Liver (tissue), 3 donors: Measurements from ENCODE around the gene ATAD1.
A peak's percentile ranks its signal among the peaks of the same experiment; 100 is the strongest.
"Not testable (repeated sequence)": the region's sequence is repeated elsewhere in the genome, so short reads cannot be mapped to it uniquely, and the experiment has no call there.

ENCODE experiments used
- ATF3 ChIP-seq: IDR thresholded peaks from 2 replicates; pipeline ENCODE4 v1.6.1; 2016; ENCODE audit warnings: antibody characterized with exemption
- EGR1 ChIP-seq, 2 donors: IDR thresholded peaks; 2 replicates each; pipeline ENCODE4 v1.6.1; 2016 to 2018; ENCODE audit warnings: antibody characterized with exemption in 2 of 2, low read depth in 2 of 2
- FOXA1 ChIP-seq: IDR thresholded peaks from 2 replicates; pipeline ENCODE4 v1.6.1; 2016; ENCODE audit warnings: antibody characterized with exemption
- GABPA ChIP-seq, 2 donors: IDR thresholded peaks in 1 of 2; conservative IDR thresholded peaks in 1 of 2; 2 replicates each; pipeline ENCODE4 v1.6.1; 2016; ENCODE audit warnings: antibody characterized with exemption in 2 of 2, mild to moderate bottlenecking in 1 of 2, moderate library complexity in 1 of 2
- JUND ChIP-seq, 2 donors: IDR thresholded peaks; 2 replicates each; pipeline ENCODE4 v1.6.1; 2016; ENCODE audit warnings: antibody characterized with exemption in 2 of 2
- RAD21 ChIP-seq, 2 donors: IDR thresholded peaks; 2 replicates each; pipeline ENCODE4 v1.6.1; 2016; ENCODE audit warnings: antibody characterized with exemption in 2 of 2, mild to moderate bottlenecking in 2 of 2
- REST ChIP-seq: IDR thresholded peaks from 2 replicates; pipeline ENCODE4 v1.6.1; 2016; ENCODE audit warnings: antibody characterized with exemption, mild to moderate bottlenecking
- RXRA ChIP-seq, 2 donors: IDR thresholded peaks; 2 replicates each; pipeline ENCODE4 v1.6.1; 2017 to 2018; ENCODE audit warnings: antibody characterized with exemption in 2 of 2, mild to moderate bottlenecking in 1 of 2
- SP1 ChIP-seq: IDR thresholded peaks from 2 replicates; pipeline ENCODE4 v1.6.1; 2018; ENCODE audit warnings: antibody characterized with exemption, mild to moderate bottlenecking
- TAF1 ChIP-seq: conservative IDR thresholded peaks from 2 replicates; pipeline ENCODE4 v1.6.1; 2016; ENCODE audit warnings: antibody characterized with exemption, mild to moderate bottlenecking
- YY1 ChIP-seq: IDR thresholded peaks from 2 replicates; pipeline ENCODE4 v1.6.1; 2016; ENCODE audit warnings: antibody characterized with exemption, mild to moderate bottlenecking
- TF ChIP-seq, protein P1 (sequence below): fragments of 150-350 bp; IDR thresholded peaks from 2 replicates; pipeline ENCODE4 v1.5.1; 2017; ENCODE audit warnings: improper control_type of control experiment, low read depth, low read length; ENCODE audit not compliant: missing input control
- TF ChIP-seq, protein P2 (sequence below): IDR thresholded peaks from 2 replicates; pipeline ENCODE4 v1.6.1; 2016; ENCODE audit warnings: antibody characterized with exemption
- TF ChIP-seq, protein P3 (sequence below): IDR thresholded peaks from 2 replicates; pipeline ENCODE4 v1.6.1; 2016; ENCODE audit warnings: antibody characterized with exemption
- donor health status: healthy.
- donor health status: healthy.

DNA sequence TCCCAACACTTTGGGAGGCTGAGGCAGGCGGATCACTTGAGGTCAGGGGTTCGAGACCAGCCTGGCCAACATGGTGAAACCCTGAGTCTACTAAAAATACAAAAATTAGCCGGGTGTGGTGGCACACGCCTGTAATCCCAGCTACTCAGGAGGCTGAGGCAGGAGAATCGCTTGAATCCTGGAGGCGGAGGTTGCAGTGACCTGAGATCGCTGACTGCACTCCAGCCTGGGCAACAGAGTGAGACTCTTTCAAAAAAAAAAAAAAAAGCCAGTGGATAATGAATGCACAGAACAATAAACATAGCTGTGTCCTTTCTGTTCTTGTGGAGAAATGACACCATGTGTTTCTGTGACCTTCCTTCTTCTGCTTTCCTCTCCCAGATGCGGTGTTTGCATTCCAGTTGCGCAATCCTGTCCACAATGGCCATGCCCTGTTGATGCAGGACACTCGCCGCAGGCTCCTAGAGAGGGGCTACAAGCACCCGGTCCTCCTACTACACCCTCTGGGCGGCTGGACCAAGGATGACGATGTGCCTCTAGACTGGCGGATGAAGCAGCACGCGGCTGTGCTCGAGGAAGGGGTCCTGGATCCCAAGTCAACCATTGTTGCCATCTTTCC, 74.9 kb downstream of the ATAD1 start:
- not testable (repeated sequence) for TF ChIP-seq RAD21 (IDR thresholded peaks at IDR 0.05); TAF1; JUND (IDR thresholded peaks at IDR 0.05); REST; SP1; ATF3; EGR1 (IDR thresholded peaks at IDR 0.05; ENCODE audit: low read depth in 2 of 2); GABPA (IDR thresholded peaks at IDR 0.05 in 1 of 2, conservative IDR thresholded peaks at IDR 0.05 in 1 of 2); FOXA1
- TF ChIP-seq, protein P1, sequence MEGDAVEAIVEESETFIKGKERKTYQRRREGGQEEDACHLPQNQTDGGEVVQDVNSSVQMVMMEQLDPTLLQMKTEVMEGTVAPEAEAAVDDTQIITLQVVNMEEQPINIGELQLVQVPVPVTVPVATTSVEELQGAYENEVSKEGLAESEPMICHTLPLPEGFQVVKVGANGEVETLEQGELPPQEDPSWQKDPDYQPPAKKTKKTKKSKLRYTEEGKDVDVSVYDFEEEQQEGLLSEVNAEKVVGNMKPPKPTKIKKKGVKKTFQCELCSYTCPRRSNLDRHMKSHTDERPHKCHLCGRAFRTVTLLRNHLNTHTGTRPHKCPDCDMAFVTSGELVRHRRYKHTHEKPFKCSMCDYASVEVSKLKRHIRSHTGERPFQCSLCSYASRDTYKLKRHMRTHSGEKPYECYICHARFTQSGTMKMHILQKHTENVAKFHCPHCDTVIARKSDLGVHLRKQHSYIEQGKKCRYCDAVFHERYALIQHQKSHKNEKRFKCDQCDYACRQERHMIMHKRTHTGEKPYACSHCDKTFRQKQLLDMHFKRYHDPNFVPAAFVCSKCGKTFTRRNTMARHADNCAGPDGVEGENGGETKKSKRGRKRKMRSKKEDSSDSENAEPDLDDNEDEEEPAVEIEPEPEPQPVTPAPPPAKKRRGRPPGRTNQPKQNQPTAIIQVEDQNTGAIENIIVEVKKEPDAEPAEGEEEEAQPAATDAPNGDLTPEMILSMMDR, result not testable (repeated sequence)
- TF ChIP-seq RXRA (IDR thresholded peaks at IDR 0.05) (peak in 1 of 2 donors; percentile 40), YY1 (peak; percentile 32)
- TF ChIP-seq, protein P2, sequence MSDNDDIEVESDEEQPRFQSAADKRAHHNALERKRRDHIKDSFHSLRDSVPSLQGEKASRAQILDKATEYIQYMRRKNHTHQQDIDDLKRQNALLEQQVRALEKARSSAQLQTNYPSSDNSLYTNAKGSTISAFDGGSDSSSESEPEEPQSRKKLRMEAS, result not testable (repeated sequence)
- TF ChIP-seq, protein P3, sequence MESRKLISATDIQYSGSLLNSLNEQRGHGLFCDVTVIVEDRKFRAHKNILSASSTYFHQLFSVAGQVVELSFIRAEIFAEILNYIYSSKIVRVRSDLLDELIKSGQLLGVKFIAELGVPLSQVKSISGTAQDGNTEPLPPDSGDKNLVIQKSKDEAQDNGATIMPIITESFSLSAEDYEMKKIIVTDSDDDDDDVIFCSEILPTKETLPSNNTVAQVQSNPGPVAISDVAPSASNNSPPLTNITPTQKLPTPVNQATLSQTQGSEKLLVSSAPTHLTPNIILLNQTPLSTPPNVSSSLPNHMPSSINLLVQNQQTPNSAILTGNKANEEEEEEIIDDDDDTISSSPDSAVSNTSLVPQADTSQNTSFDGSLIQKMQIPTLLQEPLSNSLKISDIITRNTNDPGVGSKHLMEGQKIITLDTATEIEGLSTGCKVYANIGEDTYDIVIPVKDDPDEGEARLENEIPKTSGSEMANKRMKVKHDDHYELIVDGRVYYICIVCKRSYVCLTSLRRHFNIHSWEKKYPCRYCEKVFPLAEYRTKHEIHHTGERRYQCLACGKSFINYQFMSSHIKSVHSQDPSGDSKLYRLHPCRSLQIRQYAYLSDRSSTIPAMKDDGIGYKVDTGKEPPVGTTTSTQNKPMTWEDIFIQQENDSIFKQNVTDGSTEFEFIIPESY, result not testable (repeated sequence)
